ENCODE measurements around the gene EPB41L4B.

GRCh38 chr9:109206670-109207069 lies 114.2 kb downstream of the EPB41L4B start:
- TF ChIP-seq, protein P1, sequence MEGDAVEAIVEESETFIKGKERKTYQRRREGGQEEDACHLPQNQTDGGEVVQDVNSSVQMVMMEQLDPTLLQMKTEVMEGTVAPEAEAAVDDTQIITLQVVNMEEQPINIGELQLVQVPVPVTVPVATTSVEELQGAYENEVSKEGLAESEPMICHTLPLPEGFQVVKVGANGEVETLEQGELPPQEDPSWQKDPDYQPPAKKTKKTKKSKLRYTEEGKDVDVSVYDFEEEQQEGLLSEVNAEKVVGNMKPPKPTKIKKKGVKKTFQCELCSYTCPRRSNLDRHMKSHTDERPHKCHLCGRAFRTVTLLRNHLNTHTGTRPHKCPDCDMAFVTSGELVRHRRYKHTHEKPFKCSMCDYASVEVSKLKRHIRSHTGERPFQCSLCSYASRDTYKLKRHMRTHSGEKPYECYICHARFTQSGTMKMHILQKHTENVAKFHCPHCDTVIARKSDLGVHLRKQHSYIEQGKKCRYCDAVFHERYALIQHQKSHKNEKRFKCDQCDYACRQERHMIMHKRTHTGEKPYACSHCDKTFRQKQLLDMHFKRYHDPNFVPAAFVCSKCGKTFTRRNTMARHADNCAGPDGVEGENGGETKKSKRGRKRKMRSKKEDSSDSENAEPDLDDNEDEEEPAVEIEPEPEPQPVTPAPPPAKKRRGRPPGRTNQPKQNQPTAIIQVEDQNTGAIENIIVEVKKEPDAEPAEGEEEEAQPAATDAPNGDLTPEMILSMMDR (IDR thresholded peaks at IDR 0.05), result no peak
- no peak for TF ChIP-seq POLR2A (IDR thresholded peaks at IDR 0.05)

All from breast epithelium (tissue), 3 donors.